HG03520 (cell line): ENCODE measurements around the gene SH3GL1.
"Not testable (repeated sequence)": the region's sequence is repeated elsewhere in the genome, so short reads cannot be mapped to it uniquely, and the experiment has no call there.

ENCODE experiments used
- ATAC-seq: cut with Tn5 transposase; IDR thresholded peaks from one replicate; pipeline ENCODE4 v1.9.1; 2021; ENCODE audit warnings: mild to moderate bottlenecking, moderate library complexity; ENCODE audit not compliant: unreplicated experiment

Gene SH3GL1

GRCh38 chr19:4345342-4346019 is 54.9 kb downstream of the SH3GL1 start:
- no peak for ATAC-seq

DNA sequence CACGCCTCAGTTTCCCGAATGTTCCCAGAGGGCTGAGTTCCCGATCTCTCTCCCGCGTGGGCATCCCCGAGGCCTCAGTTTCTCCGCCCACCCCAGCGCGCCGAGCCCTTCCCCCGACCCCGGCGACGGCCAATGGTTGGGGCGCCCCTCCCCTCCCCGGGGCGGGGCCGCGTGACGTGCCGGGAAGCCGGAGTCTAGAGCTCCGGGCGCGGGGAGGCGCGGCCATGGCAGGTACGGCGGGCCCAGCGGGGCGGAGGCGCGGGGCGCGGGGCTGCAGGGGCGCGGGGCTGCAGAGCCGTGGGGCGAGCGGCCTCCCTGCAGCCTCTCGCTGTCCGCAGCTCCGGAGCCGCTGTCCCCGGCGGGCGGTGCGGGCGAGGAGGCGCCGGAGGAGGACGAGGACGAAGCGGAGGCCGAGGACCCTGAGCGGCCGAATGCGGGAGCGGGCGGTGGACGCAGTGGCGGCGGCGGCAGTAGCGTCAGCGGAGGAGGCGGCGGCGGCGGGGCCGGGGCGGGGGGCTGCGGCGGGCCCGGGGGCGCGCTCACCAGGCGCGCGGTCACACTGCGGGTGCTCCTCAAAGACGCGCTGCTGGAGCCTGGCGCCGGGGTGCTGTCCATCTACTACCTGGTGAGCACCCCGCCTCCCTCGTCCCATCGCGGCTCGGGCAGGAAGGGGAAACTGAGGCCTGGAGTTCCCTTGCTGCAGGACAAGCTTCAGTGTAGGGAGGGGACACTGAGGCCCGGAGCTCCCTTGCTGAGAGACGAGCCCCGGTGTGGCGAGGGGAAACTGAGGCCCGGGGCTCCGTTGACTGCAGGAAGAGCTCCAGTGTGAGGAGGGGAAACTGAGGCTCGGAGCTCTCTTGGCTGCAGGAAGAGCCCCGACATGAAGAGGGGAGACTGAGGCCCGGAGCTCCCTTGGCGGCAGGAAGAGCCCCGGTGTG is 56.7 kb downstream of the SH3GL1 start, which contains the start of gene MPND:
Gene MPND (plus strand): TSS at position 193 of the 938 bp plus-strand sequence. CDS start 32 bp downstream, at position 225.
- peak; percentile 49 for ATAC-seq

DNA sequence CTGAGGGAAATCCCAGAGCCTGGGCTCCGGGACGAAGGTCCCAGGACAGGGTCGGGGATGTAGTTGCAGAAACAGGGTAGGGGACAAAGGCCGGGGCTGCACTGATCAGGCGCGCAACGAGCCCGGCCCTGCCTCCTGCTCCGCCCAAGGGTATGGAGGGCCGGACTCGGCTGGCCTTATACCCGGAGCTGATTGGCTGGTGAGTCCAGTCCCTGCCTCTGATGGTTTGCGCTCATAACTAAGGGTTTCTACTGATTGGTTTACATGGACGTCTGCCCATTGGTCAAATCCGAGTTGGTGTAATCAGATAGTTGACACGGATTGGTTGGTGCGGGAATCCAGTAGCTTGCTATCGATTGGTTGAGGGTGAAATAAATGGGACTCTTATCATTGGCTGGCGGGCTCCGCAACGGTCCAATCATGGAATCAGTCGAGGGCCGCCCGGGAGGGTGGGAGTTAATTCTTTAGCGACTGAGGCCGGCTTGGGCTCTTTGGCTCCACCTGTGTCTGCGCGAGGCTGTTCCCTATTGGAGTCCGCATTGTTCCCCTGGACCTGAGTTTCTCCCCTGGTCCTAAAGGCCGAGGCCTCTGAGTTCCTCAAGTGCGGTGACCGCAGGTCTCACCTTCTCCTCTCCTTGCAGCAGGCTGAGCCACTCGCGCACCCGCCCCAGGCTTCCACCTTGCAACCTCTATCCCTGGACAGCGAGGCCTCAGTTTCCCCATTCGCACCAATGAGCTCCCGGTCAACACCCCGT is 57.6 kb downstream of the SH3GL1 start:
- ATAC-seq: peak; percentile 83

DNA sequence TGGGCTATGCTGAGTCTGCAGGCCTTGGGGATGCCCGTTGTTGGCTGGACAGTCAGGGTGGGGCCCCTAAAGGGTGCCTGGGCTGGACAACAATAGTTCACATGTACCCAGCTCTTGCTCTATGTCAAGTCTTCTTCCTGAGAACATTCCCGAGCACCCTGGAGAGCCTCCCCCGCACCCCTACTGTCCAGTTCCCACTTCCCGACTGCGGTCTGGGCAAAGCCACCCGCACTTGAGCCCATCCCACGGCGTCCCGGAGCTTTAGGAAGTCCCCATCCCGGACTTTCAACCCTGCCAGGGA is 58.1 kb downstream of the SH3GL1 start:
- no peak for ATAC-seq

GRCh38 chr19:4338441-4339355 is 61.6 kb downstream of the SH3GL1 start, which contains the start of gene STAP2:
TSS of gene STAP2 (minus strand) at chr19:4338827. CDS start at chr19:4338753, 74 bp downstream.
- no peak for ATAC-seq

- no peak for ATAC-seq
These were observed 62.4 kb downstream of the SH3GL1 start for GRCh38 chr19:4337906-4338440.

- no peak for ATAC-seq
These were observed 65.3 kb downstream of the SH3GL1 start for GRCh38 chr19:4334929-4335570.

DNA sequence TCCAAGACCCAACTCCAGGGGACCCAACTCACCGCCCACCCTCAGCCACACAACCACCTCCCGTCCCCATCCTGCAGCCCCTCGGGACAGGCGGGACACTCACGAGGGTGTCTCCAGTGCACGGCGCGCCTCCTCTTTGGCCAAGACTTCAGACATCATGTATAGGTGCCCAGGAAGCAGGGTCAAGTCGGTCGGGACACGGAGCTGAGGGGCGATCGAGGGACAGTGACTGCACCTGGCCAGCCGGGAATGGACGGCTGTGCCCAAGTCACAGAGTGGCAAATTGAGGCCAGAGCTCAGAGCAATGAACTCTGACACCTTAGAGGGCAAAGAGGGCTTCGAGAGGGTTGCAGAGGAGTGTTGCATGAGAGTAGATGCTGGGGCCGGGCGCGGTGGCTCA is 70.5 kb downstream of the SH3GL1 start:
- no peak for ATAC-seq

GRCh38 chr19:4328991-4329681 is 71.2 kb downstream of the SH3GL1 start:
- not testable (repeated sequence) for ATAC-seq

GRCh38 chr19:4328243-4328990 is 71.9 kb downstream of the SH3GL1 start:
- ATAC-seq: peak; percentile 63

GRCh38 chr19:4327877-4328242 is 72.5 kb downstream of the SH3GL1 start:
- ATAC-seq: no peak

- no peak for ATAC-seq
These were observed 73.0 kb downstream of the SH3GL1 start for GRCh38 chr19:4327252-4327876.

GRCh38 chr19:4326837-4327251 is 73.5 kb downstream of the SH3GL1 start:
- no peak for ATAC-seq

DNA sequence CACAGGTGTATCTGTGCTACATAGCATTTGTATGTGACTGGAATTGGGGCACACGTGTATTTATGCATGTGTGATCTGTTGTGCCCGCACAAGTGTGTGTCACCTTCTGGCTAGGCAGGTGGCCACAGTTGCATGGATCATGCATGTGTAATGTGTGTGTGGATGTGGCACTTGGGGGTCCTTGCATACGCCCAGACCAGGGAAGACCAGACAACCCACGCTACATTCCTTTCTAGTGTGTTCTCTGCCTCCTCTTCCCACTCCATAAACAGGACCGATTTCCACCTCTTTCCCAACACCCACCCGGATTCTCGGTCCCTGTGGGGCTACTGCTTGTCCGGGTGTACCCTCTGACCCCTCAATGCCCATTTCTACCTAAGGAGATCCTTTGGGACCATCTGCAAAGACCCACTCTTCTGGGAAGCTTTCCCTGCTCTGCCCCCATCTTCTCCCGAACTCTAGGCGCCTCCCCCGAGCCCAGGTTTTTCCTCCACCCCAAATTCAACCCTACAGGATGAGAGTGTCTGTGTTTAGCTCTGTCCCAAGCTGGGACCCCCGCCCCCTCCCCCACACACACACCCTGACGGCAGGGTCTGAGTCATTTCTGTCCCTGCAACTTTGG is 74.0 kb downstream of the SH3GL1 start:
- ATAC-seq: no peak

DNA sequence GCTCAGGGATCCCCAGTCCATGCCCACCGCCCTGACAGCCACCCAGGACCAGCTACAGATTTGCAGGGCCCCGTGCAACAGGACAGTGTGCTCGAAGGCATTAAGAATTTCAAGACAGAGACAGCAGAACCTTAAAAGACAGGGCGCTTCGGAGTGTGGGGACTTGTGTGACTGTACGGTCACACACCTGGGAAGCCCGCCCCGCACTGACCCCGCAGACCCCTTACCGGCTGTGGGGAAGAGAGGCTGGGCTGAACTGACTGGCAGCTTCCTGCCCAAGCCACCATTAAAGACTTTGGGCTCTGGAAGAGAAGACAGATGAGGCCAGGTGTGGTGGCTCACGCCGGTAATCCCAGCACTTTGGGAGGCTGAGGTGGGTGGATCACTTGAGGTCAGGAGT is 76.1 kb downstream of the SH3GL1 start:
- ATAC-seq: no peak

GRCh38 chr19:4323692-4324091 is 76.7 kb downstream of the SH3GL1 start:
- no peak for ATAC-seq

GRCh38 chr19:4322942-4323665 is 77.2 kb downstream of the SH3GL1 start:
- ATAC-seq: no peak
